HEK293T (cell line): ENCODE results near the gene TMEM88.

Experiments
- CTBP1 ChIP-seq: fragments of 450-650 bp; IDR thresholded peaks from 2 replicates; pipeline ENCODE4 v1.6.1; 2016; ENCODE audit warnings: borderline replicate concordance
- FOXA1 ChIP-seq: fragments of 450-650 bp; IDR thresholded peaks from 2 replicates; pipeline ENCODE4 v1.6.1; 2016; ENCODE audit warnings: mild to moderate bottlenecking
- FOXK2 ChIP-seq: fragments of 450-650 bp; IDR thresholded peaks from 2 replicates; pipeline ENCODE4 v1.6.1; 2016; ENCODE audit warnings: mild to moderate bottlenecking
- FOXM1 ChIP-seq: fragments of 450-650 bp; IDR thresholded peaks from 2 replicates; pipeline ENCODE4 v1.6.1; 2017; ENCODE audit warnings: mild to moderate bottlenecking, borderline replicate concordance
- HDGF ChIP-seq: fragments of 450-650 bp; IDR thresholded peaks from 2 replicates; pipeline ENCODE4 v1.6.1; 2017; ENCODE audit warnings: antibody characterized with exemption, borderline replicate concordance
- L3MBTL2 ChIP-seq: fragments of 450-650 bp; conservative IDR thresholded peaks from 2 replicates; pipeline ENCODE4 v1.6.1; 2016; ENCODE audit warnings: mild to moderate bottlenecking
- PKNOX1 ChIP-seq: fragments of 450-650 bp; IDR thresholded peaks from 2 replicates; pipeline ENCODE4 v1.6.1; 2016
- SP1 ChIP-seq: fragments of 450-650 bp; IDR thresholded peaks from 2 replicates; pipeline ENCODE4 v1.6.1; 2017
- SUZ12 ChIP-seq: fragments of 450-650 bp; IDR thresholded peaks from 2 replicates; pipeline ENCODE4 v1.6.1; 2016; ENCODE audit warnings: mild to moderate bottlenecking

GRCh38 chr17:7834957-7835813, 19.7 kb upstream of the TMEM88 start:
- TF ChIP-seq FOXM1 (no peak), SUZ12 (no peak), CTBP1 (no peak), HDGF (peak; percentile 44; the same call in 1 of the 2 replicates), FOXA1 (no peak), FOXK2 (no peak), PKNOX1 (no peak), SP1 (no peak), L3MBTL2 (peak; percentile 34; the same call in 1 of the 2 replicates)
